ENCODE measurements around the gene XPR1. TPM values are rescaled to one million over a fixed set of nuclear protein-coding genes. Genes with fewer than 3 reads are reported as not detected.

The XPR1 gene
- total RNA-seq, 1 experiment from 2014 or later = 12.8 TPM

DNA sequence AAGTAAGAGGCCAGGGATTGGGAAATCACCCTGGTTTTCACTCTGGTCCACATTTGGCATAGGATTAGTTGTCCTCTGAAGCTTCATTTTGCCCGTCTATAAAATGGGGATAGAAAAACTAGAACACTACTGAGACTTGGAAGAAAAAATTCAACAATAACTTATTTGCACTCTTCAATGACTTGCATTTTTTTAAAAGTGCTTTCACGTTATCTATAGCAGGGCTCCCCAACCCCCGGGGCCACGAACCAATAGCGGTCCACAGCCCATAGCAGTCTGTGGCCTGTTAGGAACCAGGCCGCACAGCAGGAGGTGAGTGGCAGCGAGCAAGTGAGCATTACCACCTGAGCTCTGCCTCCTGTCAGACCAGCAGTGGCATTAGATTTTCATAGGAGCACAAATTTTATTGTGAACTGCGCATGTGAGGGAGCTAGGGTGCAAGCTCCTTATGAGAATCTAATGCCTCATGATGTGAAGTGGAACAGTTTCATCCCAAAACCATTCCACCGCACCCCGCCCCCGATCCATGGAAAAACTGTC is 283.7 kb downstream of the XPR1 start:
- H3K4me3 ChIP-seq = no peak overlapping the region
- H3K27me3 ChIP-seq = no peaks in the 10 kb centered on the region
- DNase-seq = no peak
- H3K36me3 ChIP-seq = peaks cover 5% of the 10 kb centered on the region; the same call in 1 of the 2 replicates
- no peaks in the 10 kb centered on the region for H3K9me3 ChIP-seq

DNA sequence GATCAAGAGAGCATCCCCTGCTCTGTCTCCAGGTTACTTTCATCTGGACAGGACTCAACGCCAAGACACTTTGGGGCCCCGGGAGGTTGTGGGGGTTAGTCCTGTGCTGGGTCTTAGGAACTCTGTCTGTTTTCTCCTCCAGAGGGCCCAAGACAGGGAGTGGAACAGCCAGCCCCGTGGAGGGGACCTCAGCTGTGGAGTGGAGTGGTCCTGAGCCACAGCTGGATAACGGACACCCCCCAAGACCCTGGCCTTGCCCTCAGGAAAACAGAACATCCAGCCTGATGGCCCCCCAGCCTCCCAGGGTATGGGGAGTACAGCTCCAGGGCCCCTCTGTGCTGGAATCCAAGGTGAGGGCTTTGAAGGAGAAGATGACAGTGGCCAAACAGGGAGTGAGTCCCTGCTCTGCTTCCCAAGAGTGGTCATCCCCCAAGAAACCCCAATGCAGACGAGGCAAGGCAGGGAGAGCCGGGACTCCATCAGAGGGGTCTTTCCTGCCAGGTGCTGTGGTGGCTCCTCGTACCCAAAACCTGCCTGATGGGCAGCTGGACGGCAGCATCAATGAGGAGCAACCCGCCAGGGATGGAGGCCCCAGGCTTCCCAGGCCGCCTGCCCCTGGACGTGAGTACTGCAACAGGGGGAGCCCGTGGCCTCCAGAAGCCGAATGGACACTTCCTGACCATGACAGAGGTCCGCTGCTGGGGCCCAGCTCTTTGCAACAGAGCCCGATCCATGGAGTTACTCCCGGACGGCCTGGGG is 284.4 kb downstream of the XPR1 start:
- peaks cover 5% of the 10 kb centered on the region; the same call in 1 of the 2 replicates for H3K36me3 ChIP-seq
- H3K4me3 ChIP-seq = no peak overlapping the region
- H3K27me3 ChIP-seq = no peaks in the 10 kb centered on the region
- H3K9me3 ChIP-seq = no peaks in the 10 kb centered on the region
- DNase-seq = no peak

DNA sequence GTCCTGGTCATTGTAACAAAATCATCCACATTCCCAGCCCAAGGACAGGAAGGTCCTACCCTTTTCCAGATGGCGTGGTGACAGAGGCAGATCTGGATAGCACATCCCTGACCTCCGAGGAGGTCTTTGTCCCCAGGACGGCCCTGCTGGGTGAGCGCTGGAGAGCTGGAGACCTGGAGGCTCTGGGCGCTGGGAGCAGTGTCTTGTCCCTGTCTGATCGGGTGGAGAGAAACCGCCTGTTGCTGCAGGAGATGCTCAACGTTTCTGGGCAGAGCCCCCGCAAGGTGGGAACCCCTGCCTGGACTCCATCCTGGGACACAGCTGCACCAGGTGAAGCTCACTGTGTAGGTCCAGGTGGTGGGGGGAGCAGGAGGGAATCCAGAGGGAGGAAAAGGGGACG is 284.9 kb downstream of the XPR1 start:
- DNase-seq = no peak
- Histone ChIP-seq H3K4me3 (no peak overlapping the region), H3K9me3 (no peaks in the 10 kb centered on the region), H3K27me3 (no peaks in the 10 kb centered on the region), H3K36me3 (peaks cover 5% of the 10 kb centered on the region; the same call in 1 of the 2 replicates)

DNA sequence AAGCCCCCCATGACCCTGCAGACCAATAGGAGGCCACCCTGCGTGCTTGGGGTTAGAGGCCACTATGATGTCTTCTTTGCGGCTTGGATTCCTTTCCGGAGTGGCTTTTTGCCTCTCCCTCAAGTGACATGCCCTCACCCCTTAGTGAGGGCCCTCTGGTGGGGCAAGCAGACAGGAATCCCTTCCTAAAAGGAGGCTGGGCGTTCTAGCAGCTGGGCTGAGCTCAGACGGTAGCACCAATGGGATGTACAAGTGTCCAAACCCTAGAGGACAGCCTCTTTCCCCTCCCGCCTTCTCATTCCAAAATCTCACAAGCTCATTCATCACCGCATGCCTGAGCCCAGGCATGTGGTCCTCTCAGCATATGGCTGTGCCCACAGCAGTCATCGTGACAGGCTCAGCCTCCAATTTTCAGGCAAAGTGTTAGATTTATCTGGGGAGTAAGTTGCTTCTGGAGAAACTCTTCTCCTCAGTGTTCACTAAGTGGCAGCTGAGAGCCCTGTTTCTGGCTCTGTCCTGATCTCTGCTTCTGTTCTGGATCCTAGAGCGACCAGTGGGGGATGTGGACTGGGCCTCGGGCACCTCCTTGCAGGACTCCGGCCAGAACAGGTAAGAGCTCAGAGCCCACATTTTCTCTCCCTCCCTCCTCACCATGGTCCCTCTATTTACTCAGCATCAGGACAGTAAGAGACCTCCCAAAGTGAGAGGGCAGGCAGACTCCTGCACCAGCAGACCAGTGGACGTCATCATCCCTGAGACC is 285.7 kb downstream of the XPR1 start:
- H3K36me3 ChIP-seq = peaks cover 5% of the 10 kb centered on the region; the same call in 1 of the 2 replicates
- H3K9me3 ChIP-seq = no peaks in the 10 kb centered on the region
- no peak overlapping the region for H3K4me3 ChIP-seq
- peak; percentile 37 for DNase-seq
- no peaks in the 10 kb centered on the region for H3K27me3 ChIP-seq

DNA sequence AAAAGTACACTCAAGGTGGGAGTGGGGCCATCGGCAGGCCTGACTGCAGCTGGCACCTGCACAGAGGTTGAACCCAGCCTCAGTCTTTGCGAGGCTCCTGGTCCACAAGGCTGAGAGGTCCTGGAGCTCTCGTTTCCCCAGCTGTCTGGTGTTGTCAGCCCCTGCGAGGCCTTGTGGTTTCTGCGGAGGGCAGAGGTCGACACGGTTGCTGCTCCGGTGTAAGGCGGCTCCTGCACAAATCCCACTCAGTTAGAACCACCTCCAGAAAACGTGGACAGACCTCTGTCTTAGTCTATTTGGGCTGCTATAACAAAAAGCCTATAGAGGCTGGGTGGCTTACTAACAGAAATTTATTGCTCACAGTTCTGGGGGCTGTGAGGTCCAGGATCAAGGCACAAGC is 286.7 kb downstream of the XPR1 start:
- no peaks in the 10 kb centered on the region for H3K27me3 ChIP-seq
- H3K36me3 ChIP-seq = peaks cover 5% of the 10 kb centered on the region; the same call in 1 of the 2 replicates
- DNase-seq = no peak
- no peak overlapping the region for H3K4me3 ChIP-seq
- H3K9me3 ChIP-seq = no peaks in the 10 kb centered on the region

DNA sequence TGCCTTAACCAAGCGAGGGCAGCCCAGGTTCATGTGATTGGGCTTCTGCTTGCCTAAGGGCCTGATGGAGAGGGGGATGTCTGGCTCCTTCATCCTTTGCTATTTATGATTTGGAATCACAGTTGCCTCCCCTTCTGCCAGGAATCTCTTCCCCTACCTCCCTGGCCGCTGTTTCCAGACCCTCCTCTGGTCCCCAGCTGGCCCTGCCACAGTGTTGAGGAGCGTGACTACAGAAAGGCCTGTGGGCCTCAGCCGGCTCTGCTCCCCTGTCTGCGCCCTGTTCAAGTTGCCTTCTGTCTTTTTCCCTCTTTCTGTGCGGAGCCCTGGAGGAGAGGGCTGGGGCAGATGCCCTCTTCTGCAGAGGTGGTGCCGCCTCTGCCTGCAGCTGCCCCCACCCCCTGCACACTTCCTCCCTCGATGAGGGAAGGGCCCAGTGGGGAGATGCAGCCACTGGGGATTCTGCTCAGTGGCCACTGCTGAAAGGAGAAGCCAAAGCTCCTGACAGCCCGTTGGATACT is 287.4 kb downstream of the XPR1 start:
- H3K36me3 ChIP-seq = peaks cover 5% of the 10 kb centered on the region; the same call in 1 of the 2 replicates
- no peaks in the 10 kb centered on the region for H3K27me3 ChIP-seq
- no peak overlapping the region for H3K4me3 ChIP-seq
- no peaks in the 10 kb centered on the region for H3K9me3 ChIP-seq
- DNase-seq = no peak

DNA sequence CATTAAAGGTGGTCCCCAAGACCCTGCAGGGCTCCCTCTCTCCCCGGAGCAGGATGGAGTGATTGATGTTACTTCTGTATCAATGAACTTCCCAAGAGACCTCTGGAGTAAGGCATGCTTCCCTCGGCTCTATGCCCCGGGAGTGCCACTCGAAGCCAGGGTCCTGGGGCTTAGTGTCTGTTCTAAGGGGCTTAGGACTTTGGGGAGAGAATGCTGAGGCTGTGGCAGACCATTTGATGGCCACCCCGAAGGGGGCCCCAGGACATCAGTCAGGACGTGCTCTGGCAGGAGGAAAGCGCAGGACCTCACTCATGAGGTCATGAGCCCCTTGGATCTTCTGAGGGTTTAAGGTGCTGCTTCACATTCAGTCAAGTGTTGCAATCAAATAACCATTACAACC is 288.4 kb downstream of the XPR1 start:
- H3K36me3 ChIP-seq = peaks cover 5% of the 10 kb centered on the region; the same call in 1 of the 2 replicates
- H3K9me3 ChIP-seq = no peaks in the 10 kb centered on the region
- no peaks in the 10 kb centered on the region for H3K27me3 ChIP-seq
- H3K4me3 ChIP-seq = no peak overlapping the region
- no peak for DNase-seq

DNA sequence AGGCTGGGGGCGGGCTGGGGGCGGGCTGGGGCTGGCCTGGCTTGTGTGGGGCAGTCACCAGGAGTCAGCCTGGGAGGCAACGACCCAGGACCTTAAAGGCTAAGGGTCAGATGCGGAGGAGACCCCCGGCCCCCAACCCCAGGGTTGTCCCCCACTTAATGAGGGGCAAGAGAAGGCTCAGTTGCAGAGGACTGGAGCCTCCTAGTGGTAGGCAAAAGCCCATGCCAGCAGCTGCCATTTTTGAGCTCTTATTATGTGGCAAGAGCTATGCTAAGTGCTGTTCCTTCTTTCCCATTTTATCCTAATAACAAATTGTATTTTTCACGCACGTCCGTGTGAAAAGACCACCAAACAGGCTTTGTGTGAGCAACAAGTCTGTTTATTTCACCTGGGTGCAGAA is 288.9 kb downstream of the XPR1 start:
- Histone ChIP-seq H3K4me3 (no peak overlapping the region), H3K36me3 (peaks cover 5% of the 10 kb centered on the region; the same call in 1 of the 2 replicates), H3K9me3 (no peaks in the 10 kb centered on the region), H3K27me3 (no peaks in the 10 kb centered on the region)
- no peak for DNase-seq

DNA sequence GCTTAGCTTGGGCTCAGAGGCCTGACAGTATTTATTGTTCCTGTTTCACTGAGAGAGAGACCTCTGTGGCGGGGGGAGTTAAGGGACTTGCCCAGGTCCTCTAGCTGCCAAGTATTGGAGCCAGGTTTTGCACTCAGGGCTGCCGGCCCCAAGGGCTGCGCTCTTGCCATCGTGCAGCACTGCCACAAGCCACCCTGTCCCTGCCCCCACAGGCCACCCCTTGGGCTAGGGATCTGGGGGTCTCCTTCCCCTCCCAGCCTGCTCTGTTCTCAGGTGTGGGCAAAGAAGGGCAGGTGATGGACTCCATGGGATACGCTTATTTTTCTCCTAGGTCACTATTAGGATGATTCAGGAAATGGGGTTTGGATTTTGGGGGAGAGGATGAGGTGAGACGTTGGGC is 289.6 kb downstream of the XPR1 start:
- no peak for DNase-seq

DNA sequence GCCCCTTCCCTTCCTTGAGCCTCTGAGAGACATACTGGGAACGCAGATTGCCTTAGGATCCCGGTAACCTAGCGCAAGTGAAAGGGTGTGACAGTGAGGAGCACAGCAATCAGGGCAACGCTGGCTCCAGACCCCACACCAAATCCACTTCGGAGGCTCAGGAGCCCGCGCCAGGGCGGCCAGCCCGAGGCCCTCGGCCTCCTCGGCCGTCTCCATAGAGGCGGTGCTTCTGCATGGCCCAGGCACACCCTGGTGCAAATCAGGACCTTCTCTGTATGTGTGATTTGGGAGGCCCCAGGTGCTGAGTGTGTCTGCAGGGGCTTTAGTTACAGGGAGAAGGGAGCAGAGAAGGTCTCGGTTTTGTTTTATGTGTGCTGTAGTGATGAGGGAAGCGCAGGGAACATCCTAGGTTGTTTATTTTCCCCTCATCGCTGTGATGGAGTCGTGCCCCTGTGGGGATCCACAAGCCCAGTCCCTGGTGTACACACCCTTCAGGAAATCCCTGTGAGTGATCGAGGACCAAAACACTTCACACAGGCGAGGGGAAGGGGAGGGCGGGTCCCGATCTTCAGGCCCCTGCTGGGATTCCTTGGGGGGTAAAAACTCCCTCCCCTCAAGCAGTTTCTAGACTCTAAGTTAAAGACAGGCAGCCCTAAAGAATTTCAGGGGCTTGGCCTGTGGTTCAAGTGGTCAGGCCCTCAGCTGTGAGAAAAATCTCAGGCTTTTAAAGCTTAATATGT is 290.2 kb downstream of the XPR1 start:
- DNase-seq = no peak
- Histone ChIP-seq H3K36me3 (peaks cover 5% of the 10 kb centered on the region; the same call in 1 of the 2 replicates), H3K4me3 (no peak overlapping the region), H3K9me3 (no peaks in the 10 kb centered on the region), H3K27me3 (no peaks in the 10 kb centered on the region)

More for the DNA sequence above, 289.6 kb downstream of the XPR1 start:
- Histone ChIP-seq H3K9me3 (no peaks in the 10 kb centered on the region), H3K4me3 (no peak overlapping the region), H3K36me3 (peaks cover 5% of the 10 kb centered on the region; the same call in 1 of the 2 replicates), H3K27me3 (no peaks in the 10 kb centered on the region)

DNA sequence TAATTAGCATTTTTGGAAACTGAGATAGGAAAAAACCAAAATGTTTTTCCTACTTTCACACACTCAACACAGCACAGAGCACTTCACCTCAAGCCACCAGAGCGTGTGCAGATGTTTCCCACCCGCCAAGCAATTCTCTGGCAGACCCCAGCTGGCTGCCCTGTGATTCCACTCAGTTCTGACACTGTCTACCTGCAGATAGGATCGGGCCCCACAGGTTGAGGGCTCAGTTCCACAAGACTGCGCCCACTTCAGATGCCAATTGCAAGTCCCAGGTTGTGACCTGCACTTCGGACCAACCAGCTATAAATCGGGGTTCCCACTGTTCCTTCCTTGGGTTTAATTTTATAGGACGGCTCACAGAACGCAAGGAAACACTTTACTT is 290.8 kb downstream of the XPR1 start:
- no peak for DNase-seq
- H3K27me3 ChIP-seq = no peaks in the 10 kb centered on the region
- H3K36me3 ChIP-seq = peaks cover 5% of the 10 kb centered on the region; the same call in 1 of the 2 replicates
- no peak overlapping the region for H3K4me3 ChIP-seq
- no peaks in the 10 kb centered on the region for H3K9me3 ChIP-seq

DNA sequence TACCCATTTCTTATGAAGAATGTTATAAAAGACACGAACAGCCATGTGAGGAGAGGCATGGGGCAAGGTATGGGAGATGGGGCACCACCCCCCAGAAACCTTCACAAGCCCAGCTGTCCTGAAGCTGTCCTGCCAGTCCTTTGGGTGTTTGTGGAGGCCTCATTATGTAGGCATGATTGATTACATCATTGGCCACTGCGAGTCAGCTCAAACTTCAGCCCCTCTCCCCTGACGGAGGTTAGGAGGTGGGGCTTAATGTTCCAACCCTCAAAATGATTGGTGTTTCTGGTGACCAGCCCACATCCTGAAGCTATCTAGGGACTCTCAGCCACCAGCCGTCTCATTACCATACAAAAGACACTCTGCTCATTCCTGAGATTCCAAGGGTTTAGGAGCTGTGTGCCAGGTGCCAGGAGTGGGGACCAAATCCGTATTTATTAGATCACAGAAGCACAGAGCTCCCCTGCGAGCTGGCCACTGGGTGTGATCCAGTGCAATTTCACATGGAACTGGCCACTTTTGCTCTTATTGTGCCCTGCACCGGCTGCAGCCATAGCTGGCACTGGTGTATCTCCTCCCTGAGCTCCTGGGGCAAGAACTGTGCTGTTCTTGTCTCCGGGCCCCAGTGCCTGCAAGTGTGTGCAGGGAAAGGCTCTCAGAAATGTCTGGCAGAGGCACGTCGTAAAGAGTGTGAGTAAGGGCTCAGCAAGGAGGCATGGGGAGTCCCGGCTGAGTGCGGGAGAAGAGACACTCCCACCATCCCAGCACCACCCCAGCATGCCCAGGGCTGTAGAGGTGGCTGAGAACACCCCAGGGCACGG is 291.4 kb downstream of the XPR1 start:
- Histone ChIP-seq H3K4me3 (no peak overlapping the region), H3K27me3 (no peaks in the 10 kb centered on the region), H3K36me3 (peaks cover under 1% of the 10 kb centered on the region; the same call in 1 of the 2 replicates), H3K9me3 (no peaks in the 10 kb centered on the region)
- DNase-seq = peak; percentile 24

DNA sequence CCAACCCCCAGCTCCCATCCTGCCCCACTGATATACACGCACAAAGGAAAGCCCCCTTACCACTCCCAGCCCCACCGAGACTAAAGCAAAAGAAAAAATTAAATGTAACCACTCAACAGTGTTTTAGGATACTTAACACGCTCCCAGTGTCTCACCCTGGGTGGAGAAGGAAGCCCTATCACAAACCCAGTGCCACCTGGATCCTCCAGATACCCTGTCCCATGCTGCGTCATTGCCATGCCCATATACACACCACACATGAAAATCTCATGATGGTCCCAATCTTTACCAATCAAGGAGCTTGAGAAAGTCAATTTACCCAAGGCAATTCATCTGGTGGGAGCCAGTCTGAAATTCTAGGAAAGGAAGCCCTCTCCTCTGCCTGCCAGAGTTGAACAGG is 292.1 kb downstream of the XPR1 start:
- Histone ChIP-seq H3K9me3 (no peaks in the 10 kb centered on the region), H3K36me3 (no peaks in the 10 kb centered on the region), H3K27me3 (no peaks in the 10 kb centered on the region), H3K4me3 (no peak overlapping the region)
- no peak for DNase-seq

DNA sequence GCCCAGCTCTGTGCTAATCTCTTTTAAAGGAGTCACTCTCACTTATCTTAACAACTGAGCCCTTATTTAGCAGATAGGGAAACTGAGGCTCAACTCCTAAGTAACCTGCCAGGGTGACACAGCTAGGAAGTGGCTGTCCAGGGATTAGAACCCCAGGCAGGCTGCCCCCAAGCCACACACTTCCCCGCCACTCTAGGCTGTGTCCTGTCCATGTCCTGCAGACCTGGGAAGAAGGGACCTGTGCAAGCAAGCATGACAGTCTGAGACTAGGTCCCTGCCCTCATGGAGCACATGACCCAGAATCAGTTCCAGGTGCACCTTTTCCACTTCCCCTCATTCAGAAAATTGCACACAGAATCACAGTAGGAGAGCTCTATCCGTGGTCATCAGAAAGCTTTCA is 293.1 kb downstream of the XPR1 start:
- Histone ChIP-seq H3K36me3 (no peaks in the 10 kb centered on the region), H3K4me3 (no peak overlapping the region)
- DNase-seq = no peak

DNA sequence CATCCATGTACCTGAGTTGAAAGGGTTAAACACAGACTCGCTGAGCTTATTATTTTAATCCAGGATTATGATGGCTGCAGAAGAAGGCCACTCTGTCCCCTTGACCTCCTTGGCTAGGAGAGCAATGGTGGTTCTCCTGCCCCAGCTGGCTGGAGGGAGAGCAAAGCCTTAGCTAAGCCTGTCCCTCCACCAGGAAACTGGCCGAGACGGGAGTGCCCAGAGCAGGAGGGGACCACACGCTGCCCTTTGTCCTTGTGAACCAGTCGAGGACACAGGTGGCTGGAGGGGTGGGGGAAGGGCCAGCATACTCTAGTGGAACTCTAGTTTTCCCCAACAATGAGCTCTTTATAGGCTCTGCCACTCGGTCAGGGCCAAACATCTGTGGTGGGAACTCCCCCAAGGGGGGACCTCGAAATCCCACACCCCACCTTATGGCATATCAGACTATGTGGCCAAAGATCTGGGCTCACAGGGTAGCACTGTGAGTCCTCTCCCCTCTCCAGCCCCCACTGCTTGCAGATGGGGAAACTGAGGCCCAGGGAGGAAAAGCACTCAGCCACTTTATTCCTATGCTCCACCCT is 293.7 kb downstream of the XPR1 start:
- Histone ChIP-seq H3K4me3 (no peak overlapping the region), H3K27me3 (no peaks in the 10 kb centered on the region), H3K9me3 (no peaks in the 10 kb centered on the region), H3K36me3 (no peaks in the 10 kb centered on the region)
- no peak for DNase-seq

More for the DNA sequence above, 293.1 kb downstream of the XPR1 start:
- Histone ChIP-seq H3K9me3 (no peaks in the 10 kb centered on the region), H3K27me3 (no peaks in the 10 kb centered on the region)

Data from MG63 (cell line).